NCI-H446 (cell line): ENCODE data around the gene ARL1.
"Not testable (repeated sequence)": the region's sequence is repeated elsewhere in the genome, so short reads cannot be mapped to it uniquely, and the experiment has no call there.

ENCODE experiments used
- DNase-seq, 2 experiments: peaks; one replicate each; lab custom pipeline; 2025; lab: John Stamatoyannopoulos, UW

The ARL1 gene

GRCh38 chr12:101407436-101408345 is at the start of gene ARL1:
TSS of gene ARL1 (minus strand) at chr12:101407772. CDS start at chr12:101407645, 127 bp downstream.
- DNase-seq, result peak; percentile 90 to 94

GRCh38 chr12:101455685-101456084 is 48.1 kb upstream of the ARL1 start:
- DNase-seq, result no peak

GRCh38 chr12:101441461-101442224 is 34.1 kb upstream of the ARL1 start:
- DNase-seq, result no peak

GRCh38 chr12:101439236-101439635 is 31.7 kb upstream of the ARL1 start:
- no peak for DNase-seq

- no peak for DNase-seq
Observed at GRCh38 chr12:101436136-101436535, 28.6 kb upstream of the ARL1 start.

GRCh38 chr12:101430456-101430855 is 22.9 kb upstream of the ARL1 start:
- no peak for DNase-seq

- no peak for DNase-seq
Observed at GRCh38 chr12:101424620-101425019, 17.0 kb upstream of the ARL1 start.

- DNase-seq, result not testable (repeated sequence)
Observed at GRCh38 chr12:101422066-101422465, 14.5 kb upstream of the ARL1 start.

- no peak for DNase-seq
Observed at GRCh38 chr12:101415228-101415627, 7.7 kb upstream of the ARL1 start.

- DNase-seq, result peak; percentile 16 to 67
Observed at GRCh38 chr12:101414533-101415119, 7.1 kb upstream of the ARL1 start.

- not testable (repeated sequence) for DNase-seq
Observed at GRCh38 chr12:101410169-101410568, 2.6 kb upstream of the ARL1 start.

- DNase-seq, result no peak
Observed at GRCh38 chr12:101407049-101407435, 530 bp downstream of the ARL1 start.

GRCh38 chr12:101391181-101391580 is 16.4 kb downstream of the ARL1 start:
- not testable (repeated sequence) for DNase-seq

- DNase-seq, result no peak
Observed at GRCh38 chr12:101379149-101379548, 28.4 kb downstream of the ARL1 start.

GRCh38 chr12:101375573-101375972 is 32.0 kb downstream of the ARL1 start:
- no peak for DNase-seq

GRCh38 chr12:101372431-101372830 is 35.1 kb downstream of the ARL1 start:
- no peak for DNase-seq

GRCh38 chr12:101368016-101368415 is 39.6 kb downstream of the ARL1 start:
- DNase-seq, result no peak

GRCh38 chr12:101361455-101361854 is 46.1 kb downstream of the ARL1 start:
- DNase-seq, result no peak

- DNase-seq, result no peak
Observed at GRCh38 chr12:101356794-101357193, 50.8 kb downstream of the ARL1 start.

- DNase-seq, result no peak
Observed at GRCh38 chr12:101351682-101352081, 55.9 kb downstream of the ARL1 start.

GRCh38 chr12:101343893-101344292 is 63.7 kb downstream of the ARL1 start:
- DNase-seq, result no peak
